A549 (cell line): ENCODE measurements around the gene GBGT1.

Experiments
- CHD2 ChIP-seq: fragments of 150-350 bp; IDR thresholded peaks from 2 replicates; pipeline ENCODE4 v1.6.1; 2014; ENCODE audit warnings: low read length; ENCODE audit not compliant: partially characterized antibody
- FOSL2 ChIP-seq, 2 experiments: fragments of 450-650 bp in 1 of 2; fragments of >200 bp in 1 of 2; sonication (Bioruptor Twin) in 1 of 2; formaldehyde crosslinking; IDR thresholded peaks; 2 replicates each; pipeline versions ENCODE4 v1.5.0 to v1.6.1; 2016 to 2020; ENCODE audit warnings: mild to moderate bottlenecking in 1 of 2, moderate library complexity in 1 of 2
- POLR2A ChIP-seq: IDR thresholded peaks from 2 replicates; pipeline ENCODE4 v1.6.1; 2012; ENCODE audit warnings: mild to moderate bottlenecking, low read length
- ZNF302 ChIP-seq: fragments of 250-450 bp; sonication (Bioruptor Pico); IDR thresholded peaks from 2 replicates; pipeline ENCODE4 v1.9.0; 2021; ENCODE audit warnings: inconsistent platforms, mild to moderate bottlenecking, moderate library complexity
- TF ChIP-seq, protein P1 (sequence below): fragments of >200 bp; sonication (Bioruptor Twin); formaldehyde crosslinking; IDR thresholded peaks from 3 replicates; pipeline ENCODE4 v1.5.1; 2016

DNA sequence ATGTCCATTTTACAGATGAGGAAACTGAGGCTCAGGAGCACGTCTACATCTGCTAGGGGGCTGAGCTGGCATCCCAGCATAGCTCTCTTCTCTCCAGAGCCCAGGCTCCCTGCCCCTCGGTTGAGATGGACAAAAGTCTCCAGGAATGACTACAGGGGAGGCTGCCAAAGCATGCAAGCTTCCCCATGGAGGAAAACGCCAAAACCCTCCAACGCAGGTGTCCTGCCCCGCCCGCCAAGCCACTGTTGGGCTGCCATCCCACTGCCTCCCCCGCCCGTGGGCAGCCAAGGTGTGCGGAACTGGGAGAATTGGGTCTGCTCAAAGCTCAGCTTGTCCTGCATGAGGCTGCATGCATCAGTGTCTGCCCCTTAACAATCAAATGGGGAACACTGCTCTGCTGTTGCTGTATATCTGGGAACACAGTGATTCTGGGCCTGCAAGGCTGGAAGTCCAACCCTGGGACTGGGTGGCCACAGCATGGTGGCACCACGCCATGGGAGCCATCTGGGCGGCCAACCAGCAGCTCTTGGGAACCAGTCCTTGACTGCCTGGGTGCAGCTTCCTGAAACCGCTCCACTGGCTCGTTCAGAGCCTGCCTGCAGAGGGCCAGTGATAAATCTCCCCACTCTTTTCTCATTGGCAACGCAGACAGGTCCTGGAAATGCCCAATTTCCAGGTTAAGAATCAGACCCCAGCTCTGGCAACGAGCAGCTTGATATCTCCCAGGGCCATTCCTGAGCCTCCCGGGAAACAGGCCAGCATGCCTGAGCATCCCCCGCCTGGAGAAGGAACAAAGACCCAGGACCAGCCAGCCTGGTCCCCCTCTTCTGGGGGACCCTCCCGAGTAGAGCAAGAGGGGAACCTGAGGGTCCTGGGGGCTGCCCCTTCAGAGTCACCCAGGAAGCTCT lies 46.2 kb downstream of the GBGT1 start:
- TF ChIP-seq ZNF302, result no peak
- TF ChIP-seq, protein P1, sequence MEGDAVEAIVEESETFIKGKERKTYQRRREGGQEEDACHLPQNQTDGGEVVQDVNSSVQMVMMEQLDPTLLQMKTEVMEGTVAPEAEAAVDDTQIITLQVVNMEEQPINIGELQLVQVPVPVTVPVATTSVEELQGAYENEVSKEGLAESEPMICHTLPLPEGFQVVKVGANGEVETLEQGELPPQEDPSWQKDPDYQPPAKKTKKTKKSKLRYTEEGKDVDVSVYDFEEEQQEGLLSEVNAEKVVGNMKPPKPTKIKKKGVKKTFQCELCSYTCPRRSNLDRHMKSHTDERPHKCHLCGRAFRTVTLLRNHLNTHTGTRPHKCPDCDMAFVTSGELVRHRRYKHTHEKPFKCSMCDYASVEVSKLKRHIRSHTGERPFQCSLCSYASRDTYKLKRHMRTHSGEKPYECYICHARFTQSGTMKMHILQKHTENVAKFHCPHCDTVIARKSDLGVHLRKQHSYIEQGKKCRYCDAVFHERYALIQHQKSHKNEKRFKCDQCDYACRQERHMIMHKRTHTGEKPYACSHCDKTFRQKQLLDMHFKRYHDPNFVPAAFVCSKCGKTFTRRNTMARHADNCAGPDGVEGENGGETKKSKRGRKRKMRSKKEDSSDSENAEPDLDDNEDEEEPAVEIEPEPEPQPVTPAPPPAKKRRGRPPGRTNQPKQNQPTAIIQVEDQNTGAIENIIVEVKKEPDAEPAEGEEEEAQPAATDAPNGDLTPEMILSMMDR, result no peak
- no peak for TF ChIP-seq POLR2A
- TF ChIP-seq FOSL2 (IDR thresholded peaks at IDR 0.05), result no peak
- no peak for TF ChIP-seq FOSL2 (CRISPR knock-in tag; IDR thresholded peaks at IDR 0.05)
- no peak for TF ChIP-seq CHD2
